Measurements from ENCODE around the gene LTBP4. TPM values are rescaled to one million over a fixed set of nuclear protein-coding genes. Genes with fewer than 3 reads are reported as not detected.
A peak's percentile ranks its signal among the peaks of the same experiment; 100 is the strongest.

The LTBP4 gene
- total and polyA plus RNA-seq, 2 of the 13 experiments (the other 11 are each of a cell fraction or from before 2014, with no cell fraction given) = 0.86 to 2.3 TPM

DNA sequence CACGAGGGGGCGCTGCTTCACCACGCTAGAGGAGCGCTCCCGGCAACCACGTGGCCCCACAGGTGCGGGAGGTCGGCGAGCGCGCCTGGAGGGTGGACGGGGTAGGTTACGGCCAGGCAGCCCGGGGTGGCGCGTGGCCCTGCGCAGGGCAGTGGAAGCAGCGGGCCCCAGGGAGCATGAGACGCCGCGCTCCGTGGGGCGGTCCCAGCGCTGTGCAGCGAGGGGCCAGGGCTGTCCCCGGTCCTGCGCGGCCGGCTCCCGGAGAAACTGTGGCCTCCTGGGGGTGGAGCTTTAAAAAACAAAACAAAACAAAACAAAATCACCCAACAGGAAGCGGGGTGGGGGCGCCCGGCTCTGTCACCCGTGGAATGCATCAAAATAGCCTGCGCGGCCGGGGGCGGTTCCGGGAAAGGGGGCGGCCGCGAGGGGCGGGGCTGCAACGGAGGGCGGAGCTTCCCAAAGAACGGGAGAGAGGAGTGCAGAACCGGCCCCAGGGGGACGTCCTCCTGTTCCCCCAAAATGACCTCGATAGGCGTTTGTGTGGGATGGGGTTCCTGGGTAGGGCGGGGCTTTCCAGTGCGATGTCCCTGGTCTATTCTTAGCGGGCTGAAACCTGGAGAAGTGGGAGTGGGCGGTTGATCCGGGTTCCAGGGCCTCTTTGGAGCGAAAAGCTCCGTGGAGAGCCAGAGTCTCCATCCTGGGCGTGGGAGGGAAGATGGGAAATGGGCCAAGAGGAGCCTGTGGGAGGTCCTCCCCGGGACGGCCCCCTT, 61.9 kb downstream of the LTBP4 start (continued):
- TF ChIP-seq, protein P1, sequence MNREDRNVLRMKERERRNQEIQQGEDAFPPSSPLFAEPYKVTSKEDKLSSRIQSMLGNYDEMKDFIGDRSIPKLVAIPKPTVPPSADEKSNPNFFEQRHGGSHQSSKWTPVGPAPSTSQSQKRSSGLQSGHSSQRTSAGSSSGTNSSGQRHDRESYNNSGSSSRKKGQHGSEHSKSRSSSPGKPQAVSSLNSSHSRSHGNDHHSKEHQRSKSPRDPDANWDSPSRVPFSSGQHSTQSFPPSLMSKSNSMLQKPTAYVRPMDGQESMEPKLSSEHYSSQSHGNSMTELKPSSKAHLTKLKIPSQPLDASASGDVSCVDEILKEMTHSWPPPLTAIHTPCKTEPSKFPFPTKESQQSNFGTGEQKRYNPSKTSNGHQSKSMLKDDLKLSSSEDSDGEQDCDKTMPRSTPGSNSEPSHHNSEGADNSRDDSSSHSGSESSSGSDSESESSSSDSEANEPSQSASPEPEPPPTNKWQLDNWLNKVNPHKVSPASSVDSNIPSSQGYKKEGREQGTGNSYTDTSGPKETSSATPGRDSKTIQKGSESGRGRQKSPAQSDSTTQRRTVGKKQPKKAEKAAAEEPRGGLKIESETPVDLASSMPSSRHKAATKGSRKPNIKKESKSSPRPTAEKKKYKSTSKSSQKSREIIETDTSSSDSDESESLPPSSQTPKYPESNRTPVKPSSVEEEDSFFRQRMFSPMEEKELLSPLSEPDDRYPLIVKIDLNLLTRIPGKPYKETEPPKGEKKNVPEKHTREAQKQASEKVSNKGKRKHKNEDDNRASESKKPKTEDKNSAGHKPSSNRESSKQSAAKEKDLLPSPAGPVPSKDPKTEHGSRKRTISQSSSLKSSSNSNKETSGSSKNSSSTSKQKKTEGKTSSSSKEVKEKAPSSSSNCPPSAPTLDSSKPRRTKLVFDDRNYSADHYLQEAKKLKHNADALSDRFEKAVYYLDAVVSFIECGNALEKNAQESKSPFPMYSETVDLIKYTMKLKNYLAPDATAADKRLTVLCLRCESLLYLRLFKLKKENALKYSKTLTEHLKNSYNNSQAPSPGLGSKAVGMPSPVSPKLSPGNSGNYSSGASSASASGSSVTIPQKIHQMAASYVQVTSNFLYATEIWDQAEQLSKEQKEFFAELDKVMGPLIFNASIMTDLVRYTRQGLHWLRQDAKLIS (CRISPR knock-in tag; IDR thresholded peaks at IDR 0.05) = no peak
- TF ChIP-seq IRF2 (CRISPR knock-in tag; IDR thresholded peaks at IDR 0.05) (peak; percentile 26; the same call in 1 of the 2 replicates), SOX6 (IDR thresholded peaks at IDR 0.05) (no peak), SOX6 (CRISPR knock-in tag; IDR thresholded peaks at IDR 0.05) (peak; percentile 49; the same call in 1 of the 2 replicates), ZNF274 (CRISPR knock-in tag; IDR thresholded peaks at IDR 0.05) (peak; percentile 78; the same call in 1 of the 2 replicates), ZKSCAN5 (CRISPR knock-in tag; IDR thresholded peaks at IDR 0.05) (no peak), ELF4 (CRISPR knock-in tag; IDR thresholded peaks at IDR 0.05; ENCODE audit: borderline replicate concordance) (no peak), PAF1 (CRISPR knock-in tag; IDR thresholded peaks at IDR 0.05) (no peak), DR1 (CRISPR knock-in tag; IDR thresholded peaks at IDR 0.05) (no peak)
- TF ChIP-seq, protein P2, sequence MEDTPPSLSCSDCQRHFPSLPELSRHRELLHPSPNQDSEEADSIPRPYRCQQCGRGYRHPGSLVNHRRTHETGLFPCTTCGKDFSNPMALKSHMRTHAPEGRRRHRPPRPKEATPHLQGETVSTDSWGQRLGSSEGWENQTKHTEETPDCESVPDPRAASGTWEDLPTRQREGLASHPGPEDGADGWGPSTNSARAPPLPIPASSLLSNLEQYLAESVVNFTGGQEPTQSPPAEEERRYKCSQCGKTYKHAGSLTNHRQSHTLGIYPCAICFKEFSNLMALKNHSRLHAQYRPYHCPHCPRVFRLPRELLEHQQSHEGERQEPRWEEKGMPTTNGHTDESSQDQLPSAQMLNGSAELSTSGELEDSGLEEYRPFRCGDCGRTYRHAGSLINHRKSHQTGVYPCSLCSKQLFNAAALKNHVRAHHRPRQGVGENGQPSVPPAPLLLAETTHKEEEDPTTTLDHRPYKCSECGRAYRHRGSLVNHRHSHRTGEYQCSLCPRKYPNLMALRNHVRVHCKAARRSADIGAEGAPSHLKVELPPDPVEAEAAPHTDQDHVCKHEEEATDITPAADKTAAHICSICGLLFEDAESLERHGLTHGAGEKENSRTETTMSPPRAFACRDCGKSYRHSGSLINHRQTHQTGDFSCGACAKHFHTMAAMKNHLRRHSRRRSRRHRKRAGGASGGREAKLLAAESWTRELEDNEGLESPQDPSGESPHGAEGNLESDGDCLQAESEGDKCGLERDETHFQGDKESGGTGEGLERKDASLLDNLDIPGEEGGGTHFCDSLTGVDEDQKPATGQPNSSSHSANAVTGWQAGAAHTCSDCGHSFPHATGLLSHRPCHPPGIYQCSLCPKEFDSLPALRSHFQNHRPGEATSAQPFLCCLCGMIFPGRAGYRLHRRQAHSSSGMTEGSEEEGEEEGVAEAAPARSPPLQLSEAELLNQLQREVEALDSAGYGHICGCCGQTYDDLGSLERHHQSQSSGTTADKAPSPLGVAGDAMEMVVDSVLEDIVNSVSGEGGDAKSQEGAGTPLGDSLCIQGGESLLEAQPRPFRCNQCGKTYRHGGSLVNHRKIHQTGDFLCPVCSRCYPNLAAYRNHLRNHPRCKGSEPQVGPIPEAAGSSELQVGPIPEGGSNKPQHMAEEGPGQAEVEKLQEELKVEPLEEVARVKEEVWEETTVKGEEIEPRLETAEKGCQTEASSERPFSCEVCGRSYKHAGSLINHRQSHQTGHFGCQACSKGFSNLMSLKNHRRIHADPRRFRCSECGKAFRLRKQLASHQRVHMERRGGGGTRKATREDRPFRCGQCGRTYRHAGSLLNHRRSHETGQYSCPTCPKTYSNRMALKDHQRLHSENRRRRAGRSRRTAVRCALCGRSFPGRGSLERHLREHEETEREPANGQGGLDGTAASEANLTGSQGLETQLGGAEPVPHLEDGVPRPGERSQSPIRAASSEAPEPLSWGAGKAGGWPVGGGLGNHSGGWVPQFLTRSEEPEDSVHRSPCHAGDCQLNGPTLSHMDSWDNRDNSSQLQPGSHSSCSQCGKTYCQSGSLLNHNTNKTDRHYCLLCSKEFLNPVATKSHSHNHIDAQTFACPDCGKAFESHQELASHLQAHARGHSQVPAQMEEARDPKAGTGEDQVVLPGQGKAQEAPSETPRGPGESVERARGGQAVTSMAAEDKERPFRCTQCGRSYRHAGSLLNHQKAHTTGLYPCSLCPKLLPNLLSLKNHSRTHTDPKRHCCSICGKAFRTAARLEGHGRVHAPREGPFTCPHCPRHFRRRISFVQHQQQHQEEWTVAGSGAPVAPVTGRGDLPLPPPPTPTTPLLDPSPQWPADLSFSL (CRISPR knock-in tag; IDR thresholded peaks at IDR 0.05) = no peak
- TF ChIP-seq, protein P3, sequence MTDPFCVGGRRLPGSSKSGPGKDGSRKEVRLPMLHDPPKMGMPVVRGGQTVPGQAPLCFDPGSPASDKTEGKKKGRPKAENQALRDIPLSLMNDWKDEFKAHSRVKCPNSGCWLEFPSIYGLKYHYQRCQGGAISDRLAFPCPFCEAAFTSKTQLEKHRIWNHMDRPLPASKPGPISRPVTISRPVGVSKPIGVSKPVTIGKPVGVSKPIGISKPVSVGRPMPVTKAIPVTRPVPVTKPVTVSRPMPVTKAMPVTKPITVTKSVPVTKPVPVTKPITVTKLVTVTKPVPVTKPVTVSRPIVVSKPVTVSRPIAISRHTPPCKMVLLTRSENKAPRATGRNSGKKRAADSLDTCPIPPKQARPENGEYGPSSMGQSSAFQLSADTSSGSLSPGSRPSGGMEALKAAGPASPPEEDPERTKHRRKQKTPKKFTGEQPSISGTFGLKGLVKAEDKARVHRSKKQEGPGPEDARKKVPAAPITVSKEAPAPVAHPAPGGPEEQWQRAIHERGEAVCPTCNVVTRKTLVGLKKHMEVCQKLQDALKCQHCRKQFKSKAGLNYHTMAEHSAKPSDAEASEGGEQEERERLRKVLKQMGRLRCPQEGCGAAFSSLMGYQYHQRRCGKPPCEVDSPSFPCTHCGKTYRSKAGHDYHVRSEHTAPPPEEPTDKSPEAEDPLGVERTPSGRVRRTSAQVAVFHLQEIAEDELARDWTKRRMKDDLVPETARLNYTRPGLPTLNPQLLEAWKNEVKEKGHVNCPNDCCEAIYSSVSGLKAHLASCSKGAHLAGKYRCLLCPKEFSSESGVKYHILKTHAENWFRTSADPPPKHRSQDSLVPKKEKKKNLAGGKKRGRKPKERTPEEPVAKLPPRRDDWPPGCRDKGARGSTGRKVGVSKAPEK (CRISPR knock-in tag; IDR thresholded peaks at IDR 0.05; ENCODE audit: borderline replicate concordance) = no peak
- TF ChIP-seq, protein P4, sequence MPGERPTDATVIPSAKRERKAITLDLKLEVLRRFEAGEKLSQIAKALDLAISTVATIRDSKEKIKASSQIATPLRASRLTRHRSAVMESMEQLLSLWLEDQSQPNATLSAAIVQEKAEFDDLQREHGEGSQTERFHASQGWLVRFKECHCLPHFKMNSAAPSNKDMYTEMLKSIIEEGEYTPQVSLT (CRISPR knock-in tag; IDR thresholded peaks at IDR 0.05; ENCODE audit: borderline replicate concordance, low read depth) = no peak

Measured in HepG2 (cell line).